Activated CD8-positive, alpha-beta memory T cell treated with anti-CD3 and anti-CD28 coated beads, Interleukin-2, amount 50 U/mL, for 1 hour (primary cell): ENCODE measurements around the gene SPINT2.

ENCODE experiments used
- DNase-seq: peaks from one replicate; pipeline ENCODE4 v3.0.0-alpha.2; 2020; ENCODE audit errors: extremely low read depth

Gene SPINT2

DNA sequence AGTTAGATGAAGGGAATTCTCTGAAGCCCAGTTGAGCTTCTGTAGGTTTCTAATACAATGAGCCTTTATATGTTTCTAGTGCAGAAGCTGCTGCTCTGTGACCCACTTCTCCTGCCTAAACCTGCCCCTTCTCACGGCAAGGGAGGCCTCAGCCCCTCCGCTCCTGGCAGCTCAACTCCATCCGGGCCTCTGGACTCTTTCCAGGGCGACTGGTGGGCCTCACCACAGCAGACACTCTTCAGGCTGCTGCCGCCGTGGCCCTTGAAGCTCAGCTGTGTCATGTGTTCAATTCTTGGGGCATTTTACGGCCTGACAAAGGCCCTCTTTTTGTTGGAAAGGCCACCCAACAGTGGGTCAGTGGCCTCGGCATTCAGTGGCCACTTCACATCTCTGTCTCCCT, 29.7 kb downstream of the SPINT2 start:
- no peak for DNase-seq

GRCh38 chr19:38298821-38299680, 34.7 kb downstream of the SPINT2 start:
- DNase-seq = no peak

DNA sequence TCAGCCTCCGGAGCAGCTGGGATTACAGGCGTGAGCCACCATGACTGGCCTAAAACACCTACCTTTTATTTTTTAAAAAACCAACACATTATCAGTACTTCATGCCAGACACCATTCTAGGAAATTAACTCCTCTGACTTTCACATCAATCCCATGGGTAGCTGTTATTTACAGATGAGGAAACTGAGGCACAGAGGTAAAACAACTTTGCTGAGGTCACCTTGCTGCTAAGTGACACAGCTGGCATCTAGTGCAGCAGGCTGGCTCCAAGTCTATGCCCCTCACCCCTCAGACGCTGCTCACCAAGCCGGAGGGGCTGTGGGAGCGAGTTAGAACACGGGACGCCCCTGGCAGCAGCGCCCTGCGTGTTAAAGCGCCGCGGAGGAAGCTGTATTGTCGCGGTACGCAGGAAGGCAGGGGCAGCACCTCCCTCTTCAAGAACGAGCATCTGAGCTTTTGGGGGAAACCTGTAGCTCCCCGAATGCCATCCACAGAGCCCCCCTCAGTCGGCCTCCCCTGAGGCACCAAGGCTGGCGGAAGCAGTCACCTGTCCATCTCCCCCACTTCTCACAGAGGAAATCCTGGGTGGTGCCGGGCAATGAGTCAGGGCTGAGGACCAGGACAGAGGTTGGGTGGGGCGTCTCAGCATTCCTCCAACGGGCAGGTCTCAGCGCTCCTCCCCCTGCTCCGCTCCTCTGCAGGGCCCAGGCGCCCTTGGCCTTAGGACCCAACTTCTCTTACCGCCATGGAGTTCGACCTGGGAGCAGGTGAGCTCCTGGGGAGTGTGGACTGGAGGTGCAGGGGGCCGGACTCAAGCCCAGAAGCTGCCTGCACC, 39.4 kb downstream of the SPINT2 start, which contains the start of gene C19orf33:
TSS of gene C19orf33 (plus strand) at position 735 of the 835 bp plus-strand sequence. CDS start at position 746, 11 bp downstream.
- DNase-seq = no peak

DNA sequence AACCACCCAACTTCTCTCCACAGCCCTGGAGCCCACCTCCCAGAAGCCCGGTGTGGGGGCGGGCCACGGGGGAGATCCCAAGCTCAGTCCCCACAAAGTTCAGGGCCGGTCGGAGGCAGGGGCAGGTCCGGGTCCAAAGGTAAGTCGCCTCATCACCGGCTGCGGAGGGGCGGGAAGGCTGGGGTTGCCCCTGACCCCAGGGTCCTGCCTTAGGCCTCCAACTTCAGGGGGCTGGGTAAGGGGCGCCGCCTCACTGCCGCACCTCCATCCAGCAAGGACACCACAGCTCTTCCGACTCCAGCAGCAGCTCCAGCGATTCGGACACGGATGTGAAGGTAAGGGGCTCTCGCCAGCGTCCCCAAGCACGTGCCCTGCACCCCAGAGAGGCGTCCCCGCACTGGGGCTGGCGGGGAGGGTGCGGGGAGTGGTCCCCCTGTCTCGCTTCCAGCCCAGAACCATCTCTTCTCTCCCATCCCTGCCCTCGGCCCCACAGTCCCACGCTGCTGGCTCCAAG, 40.0 kb downstream of the SPINT2 start:
- no peak for DNase-seq

GRCh38 chr19:38304866-38305429, 40.6 kb downstream of the SPINT2 start:
- no peak for DNase-seq

GRCh38 chr19:38306236-38306635, 41.9 kb downstream of the SPINT2 start:
- DNase-seq = no peak

- DNase-seq = no peak
These were observed 42.7 kb downstream of the SPINT2 start for GRCh38 chr19:38307076-38307475.

- no peak for DNase-seq
These were observed 43.2 kb downstream of the SPINT2 start for GRCh38 chr19:38307597-38307996.

- no peak for DNase-seq
These were observed 43.8 kb downstream of the SPINT2 start for GRCh38 chr19:38308006-38308766.

DNA sequence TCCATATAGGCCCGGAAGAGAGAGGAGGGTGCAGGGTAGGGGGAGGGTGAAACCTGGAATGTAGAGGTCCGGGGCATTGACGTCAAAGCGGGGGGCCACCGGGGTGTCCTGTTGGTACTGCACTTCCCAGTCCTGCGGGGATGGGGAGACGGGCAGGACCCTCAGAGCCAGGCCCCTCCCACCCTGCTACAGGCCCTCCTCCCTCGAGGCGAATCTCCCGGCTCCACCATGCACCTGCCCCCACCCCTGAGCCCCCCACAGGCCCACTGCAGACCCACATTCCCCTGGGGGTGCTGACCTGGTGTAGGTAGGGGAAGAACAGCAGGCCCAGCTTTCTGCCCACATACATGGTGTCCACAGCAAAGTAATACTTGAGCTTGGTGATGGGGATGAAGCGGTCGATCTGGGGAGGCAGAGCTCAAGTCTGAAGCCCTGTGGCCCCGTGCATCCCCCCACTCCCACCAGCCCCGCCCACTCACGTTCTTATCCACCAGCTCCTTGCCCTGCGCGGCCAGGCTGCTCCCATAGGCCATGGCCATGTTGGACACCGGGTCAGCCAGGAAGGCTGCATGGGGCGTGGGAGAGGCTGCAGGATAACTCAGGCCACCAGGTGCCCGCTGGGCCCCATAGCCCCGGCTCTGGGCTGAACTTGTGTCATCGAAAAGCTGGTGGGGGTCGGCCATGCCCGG, 44.7 kb downstream of the SPINT2 start:
- DNase-seq = no peak

GRCh38 chr19:38309615-38310278, 45.4 kb downstream of the SPINT2 start:
- DNase-seq = no peak

DNA sequence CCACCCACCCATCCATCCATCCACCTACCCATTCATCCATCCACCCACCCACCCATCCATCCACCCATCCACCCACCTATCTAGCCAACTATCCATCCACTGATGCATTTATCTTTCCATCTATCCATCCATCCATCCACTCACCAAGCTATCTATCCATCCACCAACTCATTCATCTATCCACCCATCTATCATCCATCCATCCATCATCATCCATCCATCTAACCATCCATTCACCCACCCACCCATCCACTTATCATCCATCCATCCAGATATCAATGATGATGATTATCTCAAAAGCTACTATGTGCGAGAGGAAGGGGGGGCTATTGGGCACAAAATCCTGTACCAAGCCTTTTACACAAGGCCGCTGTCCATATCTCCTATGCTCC, 45.9 kb downstream of the SPINT2 start:
- no peak for DNase-seq

DNA sequence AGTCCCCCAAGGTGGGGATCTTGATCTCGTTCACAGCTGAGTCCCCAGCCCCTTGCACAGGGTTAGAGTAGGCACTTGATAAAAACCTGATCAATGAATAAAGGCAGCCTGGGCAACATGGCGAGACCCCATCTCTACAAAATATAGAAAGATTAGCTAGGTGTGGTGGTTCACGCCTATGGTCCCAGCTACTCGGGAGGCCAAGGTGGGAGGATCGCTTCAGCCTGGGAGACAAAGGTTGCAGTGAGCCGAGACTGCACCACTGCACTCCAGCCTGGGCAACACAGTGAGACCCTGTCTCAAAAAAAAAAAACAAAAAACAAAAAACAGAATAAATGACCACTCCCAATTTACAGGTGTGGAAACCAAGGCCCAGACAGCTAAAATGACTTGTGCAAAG, 46.6 kb downstream of the SPINT2 start:
- DNase-seq = no peak

GRCh38 chr19:38315657-38316476, 51.5 kb downstream of the SPINT2 start, which contains the start of gene YIF1B:
Gene YIF1B (minus strand): TSS chr19:38315947. CDS start chr19:38315917, 30 bp downstream.
- DNase-seq = peak; percentile 90

- DNase-seq = no peak
These were observed 52.2 kb downstream of the SPINT2 start for GRCh38 chr19:38316477-38317067.

GRCh38 chr19:38317104-38317612, 52.8 kb downstream of the SPINT2 start:
- no peak for DNase-seq

DNA sequence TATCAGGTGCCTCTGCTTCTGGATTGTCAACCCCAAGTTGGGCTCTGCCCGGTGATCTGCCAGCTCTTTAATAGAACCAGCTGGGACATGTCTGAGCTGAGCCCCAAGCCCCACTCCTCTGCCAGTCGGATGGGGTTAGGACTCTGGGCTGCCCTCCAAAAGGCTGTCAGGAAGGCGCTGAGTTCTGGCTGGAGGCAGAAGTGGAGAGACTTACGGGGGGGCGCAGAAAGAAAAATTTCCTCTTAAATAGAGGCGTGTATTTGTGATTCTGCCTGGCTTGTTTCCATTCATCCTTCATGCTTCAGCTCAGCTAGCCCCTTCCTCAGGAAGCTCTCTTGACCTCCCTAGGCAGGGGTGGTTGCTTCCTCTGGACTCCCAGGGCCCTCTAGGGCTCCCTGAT, 54.3 kb downstream of the SPINT2 start:
- DNase-seq = no peak

GRCh38 chr19:38319421-38320258, 55.3 kb downstream of the SPINT2 start, which contains the start of gene KCNK6:
Gene KCNK6 (plus strand): TSS chr19:38319845. CDS start chr19:38319951, 106 bp downstream.
- no peak for DNase-seq
